Duodenal mucosa (tissue), 2 donors: ENCODE data around the gene ZFYVE21.

Experiments used
- H3K27ac ChIP-seq: one replicate; pipeline ENCODE4 v1.7.0; 2013; ENCODE audit warnings: low read depth, low read length
- H3K27me3 ChIP-seq, 2 donors: one replicate each; pipeline ENCODE4 v1.7.0; 2013; ENCODE audit warnings: low read length in 2 of 2, control low read depth in 1 of 2; ENCODE audit not compliant: insufficient read depth in 2 of 2, control insufficient read depth in 1 of 2
- H3K36me3 ChIP-seq, 2 donors: one replicate each; pipeline ENCODE4 v1.7.0; 2013; ENCODE audit warnings: low read length in 2 of 2, control low read depth in 1 of 2; ENCODE audit not compliant: insufficient read depth in 2 of 2, control insufficient read depth in 1 of 2
- H3K4me1 ChIP-seq, 2 donors: one replicate each; pipeline ENCODE4 v1.7.0; 2013; ENCODE audit warnings: low read length in 2 of 2, control low read depth in 1 of 2; ENCODE audit not compliant: insufficient read depth in 2 of 2, control insufficient read depth in 1 of 2
- H3K4me3 ChIP-seq, 2 donors: one replicate each; pipeline ENCODE4 v1.7.0; 2013; ENCODE audit warnings: low read length in 2 of 2, low read depth in 1 of 2
- H3K9ac ChIP-seq, 2 donors: one replicate each; pipeline ENCODE4 v1.7.0; 2013; ENCODE audit warnings: low read length in 2 of 2, low read depth in 1 of 2
- H3K9me3 ChIP-seq, 2 donors: one replicate each; pipeline ENCODE4 v1.7.0; 2013; ENCODE audit warnings: low read length in 2 of 2, control low read depth in 1 of 2; ENCODE audit not compliant: control insufficient read depth in 1 of 2

ZFYVE21 gene

GRCh38 chr14:103737432-103738045 lies 21.9 kb downstream of the ZFYVE21 start:
- no peak overlapping the region for H3K9ac ChIP-seq
- H3K36me3 ChIP-seq: peaks cover 33 to 92% of the 10 kb centered on the region in 2 donors
- no peaks in the 10 kb centered on the region for H3K4me1 ChIP-seq

GRCh38 chr14:103738166-103738565 lies 22.6 kb downstream of the ZFYVE21 start:
- H3K4me1 ChIP-seq: no peaks in the 10 kb centered on the region
- H3K4me3 ChIP-seq: no peak overlapping the region
- H3K9me3 ChIP-seq: no peaks in the 10 kb centered on the region
- peaks cover 30 to 86% of the 10 kb centered on the region in 2 donors for H3K36me3 ChIP-seq
- no peak overlapping the region for H3K27ac ChIP-seq
- no peak overlapping the region for H3K9ac ChIP-seq
- H3K27me3 ChIP-seq: no peaks in the 10 kb centered on the region

More at GRCh38 chr14:103737432-103738045, 21.9 kb downstream of the ZFYVE21 start:
- no peaks in the 10 kb centered on the region for H3K27me3 ChIP-seq
- H3K4me3 ChIP-seq: no peak overlapping the region
- no peaks in the 10 kb centered on the region for H3K9me3 ChIP-seq
- H3K27ac ChIP-seq: no peak overlapping the region

GRCh38 chr14:103738701-103739451 lies 23.3 kb downstream of the ZFYVE21 start:
- Histone ChIP-seq H3K4me3 (no peak overlapping the region), H3K36me3 (peaks cover 24 to 85% of the 10 kb centered on the region in 2 donors), H3K9ac (no peak overlapping the region), H3K9me3 (no peaks in the 10 kb centered on the region), H3K27me3 (no peaks in the 10 kb centered on the region), H3K27ac (no peak overlapping the region), H3K4me1 (peaks cover 0 to 6% of the 10 kb centered on the region in 2 donors)

- Histone ChIP-seq H3K4me3 (no peak overlapping the region), H3K9me3 (no peaks in the 10 kb centered on the region), H3K9ac (no peak overlapping the region), H3K4me1 (peaks cover 0 to 6% of the 10 kb centered on the region in 2 donors), H3K36me3 (peaks cover 24 to 83% of the 10 kb centered on the region in 2 donors), H3K27me3 (no peaks in the 10 kb centered on the region), H3K27ac (no peak overlapping the region)
Measured at GRCh38 chr14:103739466-103739792, 23.8 kb downstream of the ZFYVE21 start.

GRCh38 chr14:103739793-103740501 lies 24.3 kb downstream of the ZFYVE21 start:
- H3K9me3 ChIP-seq: no peaks in the 10 kb centered on the region
- H3K9ac ChIP-seq: no peak overlapping the region
- H3K27me3 ChIP-seq: no peaks in the 10 kb centered on the region
- peaks cover 21 to 85% of the 10 kb centered on the region in 2 donors for H3K36me3 ChIP-seq
- H3K4me1 ChIP-seq: peaks cover 2 to 6% of the 10 kb centered on the region in 2 donors
- H3K4me3 ChIP-seq: no peak overlapping the region
- H3K27ac ChIP-seq: no peak overlapping the region

GRCh38 chr14:103740991-103741689 lies 25.5 kb downstream of the ZFYVE21 start:
- Histone ChIP-seq H3K27ac (no peak overlapping the region), H3K9me3 (no peaks in the 10 kb centered on the region)

GRCh38 chr14:103741876-103742275 lies 26.3 kb downstream of the ZFYVE21 start:
- Histone ChIP-seq H3K27me3 (no peaks in the 10 kb centered on the region), H3K4me1 (peaks cover 6 to 7% of the 10 kb centered on the region in 2 donors), H3K4me3 (no peak overlapping the region), H3K9me3 (no peaks in the 10 kb centered on the region), H3K27ac (no peak overlapping the region), H3K9ac (no peak overlapping the region), H3K36me3 (peaks cover 25 to 80% of the 10 kb centered on the region in 2 donors)

More at GRCh38 chr14:103740991-103741689, 25.5 kb downstream of the ZFYVE21 start:
- peaks cover 18 to 78% of the 10 kb centered on the region in 2 donors for H3K36me3 ChIP-seq
- no peak overlapping the region for H3K4me3 ChIP-seq
- no peak overlapping the region for H3K9ac ChIP-seq
- no peaks in the 10 kb centered on the region for H3K27me3 ChIP-seq
- peaks cover 6 to 7% of the 10 kb centered on the region in 2 donors for H3K4me1 ChIP-seq

- Histone ChIP-seq H3K36me3 (peaks cover 23 to 78% of the 10 kb centered on the region in 2 donors), H3K4me1 (peaks cover 6 to 7% of the 10 kb centered on the region in 2 donors), H3K9me3 (no peaks in the 10 kb centered on the region), H3K27ac (no peak overlapping the region), H3K9ac (no peak overlapping the region), H3K27me3 (no peaks in the 10 kb centered on the region), H3K4me3 (no peak overlapping the region)
Measured at GRCh38 chr14:103742499-103743255, 27.1 kb downstream of the ZFYVE21 start.

- peaks cover 6 to 7% of the 10 kb centered on the region in 2 donors for H3K4me1 ChIP-seq
- no peak overlapping the region for H3K27ac ChIP-seq
- H3K9me3 ChIP-seq: no peaks in the 10 kb centered on the region
- H3K4me3 ChIP-seq: no peak overlapping the region
- peaks cover 13 to 77% of the 10 kb centered on the region in 2 donors for H3K36me3 ChIP-seq
- H3K9ac ChIP-seq: no peak overlapping the region
- H3K27me3 ChIP-seq: no peaks in the 10 kb centered on the region
Measured at GRCh38 chr14:103743691-103744090, 28.1 kb downstream of the ZFYVE21 start.
